ENCODE data around the gene IGF1R. TPM values are rescaled to one million over a fixed set of nuclear protein-coding genes. Genes with fewer than 3 reads are reported as not detected.

IGF1R gene
- polyA plus RNA-seq, 1 experiment, result 21.6 TPM

GRCh38 chr15:99006146-99006545 lies 357.8 kb downstream of the IGF1R start:
- CTCF ChIA-PET, result interaction anchor here (0.7 kb wide), 1 partner anchor 538 kb away, joined by 3 read pairs; no protein-coding TSS in a partner anchor
- H3K4me3 ChIP-seq (ENCODE audit: low read depth, low read length), result no peak overlapping the region
- no peaks in the 10 kb centered on the region for H3K27me3 ChIP-seq (ENCODE audit: control insufficient read depth, insufficient read depth, low read length)
- POLR2A ChIA-PET, result no interaction called here
- peaks cover 7% of the 10 kb centered on the region; the same call in 1 of the 2 replicates for H3K9me3 ChIP-seq (ENCODE audit: control insufficient read depth, insufficient read depth, low read length)
- no peak overlapping the region for H3K27ac ChIP-seq (ENCODE audit: low read depth, low read length)
- no peak for TF ChIP-seq CTCF (IDR thresholded peaks at IDR 0.05; ENCODE audit: low read depth, low read length)
- no peak for DNase-seq (ENCODE audit: low read depth, low spot score)

- DNase-seq (ENCODE audit: low read depth, low spot score), result no peak
- TF ChIP-seq CTCF (IDR thresholded peaks at IDR 0.05; ENCODE audit: low read depth, low read length), result no peak
- Histone ChIP-seq H3K27me3 (ENCODE audit: control insufficient read depth, insufficient read depth, low read length) (no peaks in the 10 kb centered on the region), H3K27ac (ENCODE audit: low read depth, low read length) (no peak overlapping the region), H3K9me3 (ENCODE audit: control insufficient read depth, insufficient read depth, low read length) (peaks cover 7% of the 10 kb centered on the region; the same call in 1 of the 2 replicates), H3K4me3 (ENCODE audit: low read depth, low read length) (no peak overlapping the region)
- CTCF ChIA-PET, result no interaction called here
- POLR2A ChIA-PET, result no interaction called here
Measured at GRCh38 chr15:99006904-99007495, 358.7 kb downstream of the IGF1R start.

- H3K9me3 ChIP-seq (ENCODE audit: control insufficient read depth, insufficient read depth, low read length), result peaks cover 7% of the 10 kb centered on the region; the same call in 1 of the 2 replicates
- no peak for TF ChIP-seq CTCF (IDR thresholded peaks at IDR 0.05; ENCODE audit: low read depth, low read length)
- H3K4me3 ChIP-seq (ENCODE audit: low read depth, low read length), result no peak overlapping the region
- POLR2A ChIA-PET, result interaction anchor here (0.7 kb wide), 1 partner anchor 58 kb away, joined by 3 read pairs; no protein-coding TSS in a partner anchor
- no peaks in the 10 kb centered on the region for H3K27me3 ChIP-seq (ENCODE audit: control insufficient read depth, insufficient read depth, low read length)
- CTCF ChIA-PET, result interaction anchor here (0.7 to 0.9 kb wide), 2 partner anchors 27 to 91 kb away, joined by 3 read pairs; no protein-coding TSS in a partner anchor
- no peak overlapping the region for H3K27ac ChIP-seq (ENCODE audit: low read depth, low read length)
- DNase-seq (ENCODE audit: low read depth, low spot score), result no peak
Measured at GRCh38 chr15:99009741-99010330, 361.5 kb downstream of the IGF1R start.

GRCh38 chr15:99010768-99011167 lies 362.4 kb downstream of the IGF1R start:
- POLR2A ChIA-PET, result interaction anchor here (0.7 kb wide), 1 partner anchor 26 kb away, joined by 3 read pairs; no protein-coding TSS in a partner anchor
- no peak for DNase-seq (ENCODE audit: low read depth, low spot score)
- Histone ChIP-seq H3K4me3 (ENCODE audit: low read depth, low read length) (no peak overlapping the region), H3K9me3 (ENCODE audit: control insufficient read depth, insufficient read depth, low read length) (peaks cover 7% of the 10 kb centered on the region; the same call in 1 of the 2 replicates), H3K27me3 (ENCODE audit: control insufficient read depth, insufficient read depth, low read length) (no peaks in the 10 kb centered on the region), H3K27ac (ENCODE audit: low read depth, low read length) (no peak overlapping the region)
- TF ChIP-seq CTCF (IDR thresholded peaks at IDR 0.05; ENCODE audit: low read depth, low read length), result no peak
- CTCF ChIA-PET, result interaction anchor here (0.6 to 1.1 kb wide), 2 partner anchors 28 to 47 kb away, joined by 3 read pairs; no protein-coding TSS in a partner anchor

Small RNAs within 50 kb of the gene (small RNA-seq; reads per million reads assigned to genes)
- gene MIR4714 (ENCODE audit: insufficient read length, low read depth), result not detected

Data from AG04450 (cell line).